HepG2 (cell line): ENCODE results near the gene ISOC2. TPM values are rescaled to one million over a fixed set of nuclear protein-coding genes. Genes with fewer than 3 reads are reported as not detected.

Experiments
- ATAC-seq: fragments of 200-7000 bp; cut with Tn5 transposase; 3 replicates; pipeline ENCODE4 v1.9.1; 2020; ENCODE audit warnings: mild to moderate bottlenecking, moderate library complexity
- BruUV-seq: library from RNA; stranded (reverse); fragments of 400-500 nt; replicated peaks from 2 replicates; lab custom pipeline; 2021; lab: Mats Ljungman, UMichigan
- CTCF ChIA-PET: fragments of 300-600 bp; formaldehyde crosslinking; extraction: SDS; loops from one replicate; lab custom pipeline; 2021; ENCODE audit warnings: low total read pairs, inconsistent platforms, low intra/inter-chr PET ratio; lab: Yijun Ruan, JAX
- POLR2A ChIA-PET: fragments of 350-600 bp; sonication (Branson Sonifier 250); formaldehyde crosslinking; loops from one replicate; lab custom pipeline; 2020; ENCODE audit warnings: antibody characterized with exemption, inconsistent platforms; lab: Yijun Ruan, JAX
- DNase-seq: peaks from one replicate; pipeline ENCODE4 v3.0.0-alpha.2; 2015; ENCODE audit warnings: low spot score
- FAIRE-seq: peaks from 3 replicates; lab custom pipeline; 2011; peaks lifted over from hg19 to GRCh38; lab: Jason Lieb, UNC
- H2AFZ ChIP-seq: one replicate; pipeline ENCODE4 v1.6.1; 2011; ENCODE audit warnings: low read length, inconsistent platforms
- H3K27ac ChIP-seq: fragments of 300-600 bp; 3 replicates; pipeline ENCODE4 v1.8.0; 2011; ENCODE audit warnings: mixed run types, mild to moderate bottlenecking, mixed read lengths, low read length, inconsistent platforms; ENCODE audit not compliant: insufficient read depth; ENCODE audit errors: extremely low read length
- H3K27me3 ChIP-seq, 2 experiments: fragments of 200-600 bp in 1 of 2; 2 replicates in 1 of 2; 3 replicates in 1 of 2; pipeline versions ENCODE4 v1.6.0 to v1.8.0; 2011; ENCODE audit warnings: low read length in 2 of 2, mild to moderate bottlenecking in 2 of 2, moderate library complexity in 2 of 2, inconsistent platforms in 1 of 2; ENCODE audit not compliant: insufficient read depth in 2 of 2, control insufficient read depth in 1 of 2
- H3K36me3 ChIP-seq, 2 experiments: fragments of 200-600 bp in 1 of 2; replicated peaks in 1 of 2; 2 replicates in 1 of 2; 3 replicates in 1 of 2; pipeline versions ENCODE4 v1.5.1 to v1.8.0; 2011; ENCODE audit warnings: low read length in 2 of 2, inconsistent platforms in 1 of 2; ENCODE audit not compliant: insufficient read depth in 2 of 2, control insufficient read depth in 1 of 2
- H3K4me1 ChIP-seq: 2 replicates; pipeline ENCODE4 v1.5.1; 2012; ENCODE audit warnings: low read length, inconsistent platforms; ENCODE audit not compliant: insufficient read depth
- H3K4me2 ChIP-seq: 2 replicates; pipeline ENCODE4 v1.6.0; 2011; ENCODE audit warnings: low read depth, low read length, inconsistent platforms
- H3K4me3 ChIP-seq, 3 experiments: fragments of 200-600 bp in 1 of 3; sonication (generic), shearing (Covaris generic) in 1 of 3; replicated peaks in 1 of 3; 2 replicates each; pipeline ENCODE4 v1.5.1; 2011 to 2016; ENCODE audit warnings: low read length in 3 of 3, inconsistent platforms in 2 of 3, low read depth in 2 of 3, mild to moderate bottlenecking in 2 of 3, control low read depth in 1 of 3, mixed read lengths in 1 of 3; ENCODE audit not compliant: insufficient read depth in 1 of 3
- H3K79me2 ChIP-seq: one replicate; pipeline ENCODE4 v1.6.1; 2011; ENCODE audit warnings: low read length, inconsistent platforms; ENCODE audit not compliant: insufficient read depth
- H3K9ac ChIP-seq: 2 replicates; pipeline ENCODE4 v1.6.0; 2011; ENCODE audit warnings: mild to moderate bottlenecking, low read depth, low read length, inconsistent platforms; ENCODE audit not compliant: insufficient read depth
- H3K9me3 ChIP-seq: 2 replicates; pipeline ENCODE4 v1.5.1; 2012; ENCODE audit warnings: mild to moderate bottlenecking, low read length
- H4K20me1 ChIP-seq: 2 replicates; pipeline ENCODE4 v1.6.0; 2011; ENCODE audit warnings: inconsistent platforms, mild to moderate bottlenecking, low read length, moderate library complexity; ENCODE audit not compliant: insufficient read depth
- GLMP ChIP-seq: sonication (generic); formaldehyde crosslinking; IDR thresholded peaks from 2 replicates; pipeline ENCODE4 v1.9.0; 2021; ENCODE audit warnings: missing genetic modification reagents, mild to moderate bottlenecking, borderline replicate concordance
- NFATC3 ChIP-seq: sonication (generic); formaldehyde crosslinking; IDR thresholded peaks from 2 replicates; pipeline ENCODE4 v1.5.1; 2020; ENCODE audit warnings: mild to moderate bottlenecking, missing genetic modification reagents
- TBX3 ChIP-seq: fragments of 450-650 bp; IDR thresholded peaks from 2 replicates; pipeline ENCODE4 v1.6.1; 2017; ENCODE audit warnings: antibody characterized with exemption, mild to moderate bottlenecking, inconsistent platforms, borderline replicate concordance
- ZNF431 ChIP-seq: sonication (generic); formaldehyde crosslinking; IDR thresholded peaks from 2 replicates; pipeline ENCODE4 v1.9.0; 2022; ENCODE audit warnings: missing genetic modification reagents, low read depth, mild to moderate bottlenecking, borderline replicate concordance
- ZNF598 ChIP-seq: sonication (generic); formaldehyde crosslinking; IDR thresholded peaks from 2 replicates; pipeline ENCODE4 v1.5.1; 2020; ENCODE audit warnings: mild to moderate bottlenecking, missing genetic modification reagents, borderline replicate concordance
- ZNF782 ChIP-seq: sonication (generic); formaldehyde crosslinking; IDR thresholded peaks from 2 replicates; pipeline ENCODE4 v1.4.0; 2020; ENCODE audit warnings: missing genetic modification reagents, mild to moderate bottlenecking, borderline replicate concordance
- ZNF800 ChIP-seq: sonication (generic); formaldehyde crosslinking; IDR thresholded peaks from 2 replicates; pipeline ENCODE4 v1.4.0; 2020; ENCODE audit warnings: missing genetic modification reagents
- WGBS: methylation state at CpG from one replicate; pipeline ENCODE4 v1.1.6; 2017; ENCODE audit warnings: low lambda C conversion rate; 5-methylcytosine and 5-hydroxymethylcytosine counted together
- in situ Hi-C: cut with HindIII; loops from 2 replicates; pipeline ENCODE4 v1.10.0; 2017; ENCODE audit warnings: low pct_unique_long_range_greater_than_20kb; ENCODE audit not compliant: extremely low pct_ligation_motif_present
- intact Hi-C: fragments of 100-400 bp; cut with micrococcal nuclease; formaldehyde crosslinking; loops from one replicate; pipeline ENCODE4 v1.10.0; 2022; ENCODE audit not compliant: unreplicated experiment
- polyA plus RNA-seq, 8 experiments: library from polyadenylated mRNA; depleted of rRNA in 3 of 8; stranded (reverse) in 7 of 8; unstranded in 1 of 8; fragments of >200 nt; fragmentation: Illumina TruSeq in 4 of 8; extraction: Trizol in 4 of 8; gene quantifications; 2 replicates each; pipeline versions ENCODE4 v1.2.1 to v1.2.3, GENCODE V29; 2011 to 2016; ENCODE audit warnings: low read depth in 4 of 8, missing spikeins in 1 of 8, mixed read lengths in 1 of 8; ENCODE audit not compliant: insufficient read depth in 1 of 8
- total RNA-seq, 5 experiments: library from RNA; depleted of rRNA; stranded (reverse); fragments of >200 nt; fragmentation: Illumina TruSeq; extraction: Trizol; gene quantifications; 2 replicates each; pipeline ENCODE4 v1.2.3, GENCODE V29; 2016; ENCODE audit warnings: low read depth in 1 of 5
- TF ChIP-seq, protein P1 (sequence below): sonication (generic); formaldehyde crosslinking; IDR thresholded peaks from 2 replicates; pipeline ENCODE4 v1.8.1; 2023; ENCODE audit warnings: mild to moderate bottlenecking, missing genetic modification reagents
- TF ChIP-seq, protein P2 (sequence below): sonication (generic); formaldehyde crosslinking; IDR thresholded peaks from 2 replicates; pipeline ENCODE4 v1.5.1; 2020; ENCODE audit warnings: mild to moderate bottlenecking, missing genetic modification reagents, moderate library complexity
- TF ChIP-seq, protein P3 (sequence below): sonication (generic); formaldehyde crosslinking; IDR thresholded peaks from 2 replicates; pipeline ENCODE4 v1.5.0; 2020; ENCODE audit warnings: missing genetic modification reagents

Gene ISOC2
- total and polyA plus RNA-seq, 2 of the 13 experiments (the other 11 are each of a cell fraction or from before 2014, with no cell fraction given), result 76.8 to 105 TPM

DNA sequence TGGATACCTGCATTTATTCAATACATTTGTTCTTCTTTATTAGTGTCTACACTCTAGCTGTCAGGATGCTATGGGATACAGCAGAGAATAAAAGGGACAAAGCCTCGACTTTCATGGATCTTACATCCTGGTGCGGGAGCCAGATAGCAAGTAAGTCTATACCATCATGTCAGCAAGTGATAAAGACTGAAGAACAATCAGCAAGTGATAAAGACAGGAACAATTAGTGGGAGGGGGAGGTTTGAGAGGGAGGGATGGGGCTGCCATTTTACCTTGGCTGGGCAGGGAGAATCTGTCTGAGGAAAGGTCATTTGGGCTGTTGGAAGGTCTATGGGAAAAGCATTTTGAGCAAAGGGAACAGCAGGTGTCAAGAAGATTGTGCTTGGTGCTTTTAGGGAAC is 51.3 kb downstream of the ISOC2 start:
- Histone ChIP-seq H3K27ac (no peak overlapping the region), H3K79me2 (peaks cover 16% of the 10 kb centered on the region), H3K27me3 (peaks cover 0 to 5% of the 10 kb centered on the region in 2 experiments; a peak in 1 of 5 replicates), H3K4me1 (peaks cover 26% of the 10 kb centered on the region), H3K9ac (no peak overlapping the region), H3K4me3 (no peak overlapping the region), H2AFZ (no peak overlapping the region), H3K4me2 (no peak overlapping the region), H3K36me3 (peaks cover 4% of the 10 kb centered on the region in 2 experiments; a peak in 2 of 5 replicates), H3K9me3 (no peaks in the 10 kb centered on the region), H4K20me1 (no peaks in the 10 kb centered on the region)
- FAIRE-seq, result no peak
- in situ Hi-C loops (no loop called here), intact Hi-C loops (no loop called here)
- DNase-seq, result no peak
- POLR2A ChIA-PET, result interaction anchor here (1.0 kb wide), 1 partner anchor 130 kb away, joined by 3 read pairs; the partner anchor contains the start of gene HSPBP1
- no peak for ATAC-seq
- 74% methylated on average over 2 of the region's 2 CpGs for WGBS
- CTCF ChIA-PET, result no interaction called here
- BruUV-seq, result no TSS peak
- no peak for TF ChIP-seq ZNF800 (CRISPR knock-in tag)
- TF ChIP-seq, protein P1, sequence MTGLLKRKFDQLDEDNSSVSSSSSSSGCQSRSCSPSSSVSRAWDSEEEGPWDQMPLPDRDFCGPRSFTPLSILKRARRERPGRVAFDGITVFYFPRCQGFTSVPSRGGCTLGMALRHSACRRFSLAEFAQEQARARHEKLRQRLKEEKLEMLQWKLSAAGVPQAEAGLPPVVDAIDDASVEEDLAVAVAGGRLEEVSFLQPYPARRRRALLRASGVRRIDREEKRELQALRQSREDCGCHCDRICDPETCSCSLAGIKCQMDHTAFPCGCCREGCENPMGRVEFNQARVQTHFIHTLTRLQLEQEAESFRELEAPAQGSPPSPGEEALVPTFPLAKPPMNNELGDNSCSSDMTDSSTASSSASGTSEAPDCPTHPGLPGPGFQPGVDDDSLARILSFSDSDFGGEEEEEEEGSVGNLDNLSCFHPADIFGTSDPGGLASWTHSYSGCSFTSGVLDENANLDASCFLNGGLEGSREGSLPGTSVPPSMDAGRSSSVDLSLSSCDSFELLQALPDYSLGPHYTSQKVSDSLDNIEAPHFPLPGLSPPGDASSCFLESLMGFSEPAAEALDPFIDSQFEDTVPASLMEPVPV (CRISPR knock-in tag), result no peak
- no peak for TF ChIP-seq ZNF431 (CRISPR knock-in tag)
- TF ChIP-seq ZNF782 (CRISPR knock-in tag), result no peak
- no peak for TF ChIP-seq ZNF598 (CRISPR knock-in tag)
- TF ChIP-seq, protein P2, sequence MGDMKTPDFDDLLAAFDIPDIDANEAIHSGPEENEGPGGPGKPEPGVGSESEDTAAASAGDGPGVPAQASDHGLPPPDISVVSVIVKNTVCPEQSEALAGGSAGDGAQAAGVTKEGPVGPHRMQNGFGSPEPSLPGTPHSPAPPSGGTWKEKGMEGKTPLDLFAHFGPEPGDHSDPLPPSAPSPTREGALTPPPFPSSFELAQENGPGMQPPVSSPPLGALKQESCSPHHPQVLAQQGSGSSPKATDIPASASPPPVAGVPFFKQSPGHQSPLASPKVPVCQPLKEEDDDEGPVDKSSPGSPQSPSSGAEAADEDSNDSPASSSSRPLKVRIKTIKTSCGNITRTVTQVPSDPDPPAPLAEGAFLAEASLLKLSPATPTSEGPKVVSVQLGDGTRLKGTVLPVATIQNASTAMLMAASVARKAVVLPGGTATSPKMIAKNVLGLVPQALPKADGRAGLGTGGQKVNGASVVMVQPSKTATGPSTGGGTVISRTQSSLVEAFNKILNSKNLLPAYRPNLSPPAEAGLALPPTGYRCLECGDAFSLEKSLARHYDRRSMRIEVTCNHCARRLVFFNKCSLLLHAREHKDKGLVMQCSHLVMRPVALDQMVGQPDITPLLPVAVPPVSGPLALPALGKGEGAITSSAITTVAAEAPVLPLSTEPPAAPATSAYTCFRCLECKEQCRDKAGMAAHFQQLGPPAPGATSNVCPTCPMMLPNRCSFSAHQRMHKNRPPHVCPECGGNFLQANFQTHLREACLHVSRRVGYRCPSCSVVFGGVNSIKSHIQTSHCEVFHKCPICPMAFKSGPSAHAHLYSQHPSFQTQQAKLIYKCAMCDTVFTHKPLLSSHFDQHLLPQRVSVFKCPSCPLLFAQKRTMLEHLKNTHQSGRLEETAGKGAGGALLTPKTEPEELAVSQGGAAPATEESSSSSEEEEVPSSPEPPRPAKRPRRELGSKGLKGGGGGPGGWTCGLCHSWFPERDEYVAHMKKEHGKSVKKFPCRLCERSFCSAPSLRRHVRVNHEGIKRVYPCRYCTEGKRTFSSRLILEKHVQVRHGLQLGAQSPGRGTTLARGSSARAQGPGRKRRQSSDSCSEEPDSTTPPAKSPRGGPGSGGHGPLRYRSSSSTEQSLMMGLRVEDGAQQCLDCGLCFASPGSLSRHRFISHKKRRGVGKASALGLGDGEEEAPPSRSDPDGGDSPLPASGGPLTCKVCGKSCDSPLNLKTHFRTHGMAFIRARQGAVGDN, result no peak
- TF ChIP-seq NFATC3, result no peak
- no peak for TF ChIP-seq TBX3
- no peak for TF ChIP-seq GLMP
- TF ChIP-seq, protein P3, sequence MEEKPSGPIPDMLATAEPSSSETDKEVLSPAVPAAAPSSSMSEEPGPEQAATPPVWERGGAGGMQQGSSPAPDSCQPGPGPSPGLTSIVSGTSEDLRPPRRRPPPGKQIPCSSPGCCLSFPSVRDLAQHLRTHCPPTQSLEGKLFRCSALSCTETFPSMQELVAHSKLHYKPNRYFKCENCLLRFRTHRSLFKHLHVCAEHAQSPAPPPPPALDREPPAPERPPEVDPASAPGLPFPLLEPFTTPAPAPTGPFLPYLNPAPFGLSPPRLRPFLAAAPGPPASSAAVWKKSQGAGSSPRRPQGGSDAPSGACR, result no peak
